HL-60 (cell line): Measurements from ENCODE around the gene SPATA3.

Source experiments
- CTCF ChIP-seq: IDR thresholded peaks from one replicate; pipeline ENCODE4 v1.5.1; 2011; ENCODE audit warnings: low read length, control low read depth, inconsistent platforms; ENCODE audit not compliant: insufficient read depth
- GABPA ChIP-seq: IDR thresholded peaks from 2 replicates; pipeline ENCODE4 v1.6.1; 2012; ENCODE audit warnings: low read depth
- POLR2AphosphoS5 ChIP-seq: IDR thresholded peaks from 2 replicates; pipeline ENCODE4 v1.6.1; 2012; ENCODE audit warnings: low read depth
- SPI1 ChIP-seq: IDR thresholded peaks from 2 replicates; pipeline ENCODE4 v1.6.1; 2012; ENCODE audit warnings: low read depth, mild to moderate bottlenecking, borderline replicate concordance
- TF ChIP-seq, protein P1 (sequence below): IDR thresholded peaks from 2 replicates; pipeline ENCODE4 v1.6.1; 2012; ENCODE audit warnings: low read depth; ENCODE audit not compliant: insufficient replicate concordance

DNA sequence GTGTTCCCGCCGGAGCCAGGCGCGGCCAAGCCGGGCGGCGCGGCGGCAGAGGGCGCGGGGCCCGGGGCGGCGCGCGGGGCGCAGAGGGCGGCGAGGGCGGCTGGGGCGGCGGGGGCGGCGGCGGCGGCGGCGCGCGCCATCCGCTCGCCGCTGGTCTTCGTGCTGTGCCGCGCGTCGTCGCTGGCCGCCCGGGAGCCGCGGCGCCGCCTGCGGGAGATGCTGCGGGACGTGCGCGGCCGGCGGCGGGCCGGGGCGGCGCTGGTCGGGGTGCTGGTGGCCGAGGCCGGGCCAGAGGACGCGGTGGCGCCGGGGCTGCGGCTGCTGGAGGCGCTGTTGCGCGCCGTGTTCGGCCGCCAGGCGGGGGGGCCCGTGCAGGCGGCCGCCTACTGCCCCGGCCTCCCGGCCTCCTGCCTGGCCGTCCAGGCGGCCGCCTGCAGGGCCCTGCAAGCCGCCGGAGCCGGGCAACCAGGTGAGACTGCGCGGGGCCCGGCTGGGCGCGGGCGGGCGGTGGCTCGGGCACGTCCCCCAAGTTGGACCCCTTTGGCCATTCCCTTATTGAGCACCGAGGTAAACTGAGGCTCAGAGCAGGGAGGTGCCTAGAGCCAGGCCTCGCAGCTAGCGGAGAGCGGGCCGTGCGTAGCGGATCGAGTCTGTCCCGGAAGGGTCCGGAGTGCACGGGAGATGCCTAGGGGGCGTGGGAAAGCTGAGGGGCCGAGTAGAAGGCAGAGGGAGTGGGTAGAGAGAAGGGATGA is 42.0 kb downstream of the SPATA3 start:
- TF ChIP-seq CTCF: no peak
- no peak for TF ChIP-seq POLR2AphosphoS5
- TF ChIP-seq GABPA: no peak
- no peak for TF ChIP-seq SPI1
- TF ChIP-seq, protein P1, sequence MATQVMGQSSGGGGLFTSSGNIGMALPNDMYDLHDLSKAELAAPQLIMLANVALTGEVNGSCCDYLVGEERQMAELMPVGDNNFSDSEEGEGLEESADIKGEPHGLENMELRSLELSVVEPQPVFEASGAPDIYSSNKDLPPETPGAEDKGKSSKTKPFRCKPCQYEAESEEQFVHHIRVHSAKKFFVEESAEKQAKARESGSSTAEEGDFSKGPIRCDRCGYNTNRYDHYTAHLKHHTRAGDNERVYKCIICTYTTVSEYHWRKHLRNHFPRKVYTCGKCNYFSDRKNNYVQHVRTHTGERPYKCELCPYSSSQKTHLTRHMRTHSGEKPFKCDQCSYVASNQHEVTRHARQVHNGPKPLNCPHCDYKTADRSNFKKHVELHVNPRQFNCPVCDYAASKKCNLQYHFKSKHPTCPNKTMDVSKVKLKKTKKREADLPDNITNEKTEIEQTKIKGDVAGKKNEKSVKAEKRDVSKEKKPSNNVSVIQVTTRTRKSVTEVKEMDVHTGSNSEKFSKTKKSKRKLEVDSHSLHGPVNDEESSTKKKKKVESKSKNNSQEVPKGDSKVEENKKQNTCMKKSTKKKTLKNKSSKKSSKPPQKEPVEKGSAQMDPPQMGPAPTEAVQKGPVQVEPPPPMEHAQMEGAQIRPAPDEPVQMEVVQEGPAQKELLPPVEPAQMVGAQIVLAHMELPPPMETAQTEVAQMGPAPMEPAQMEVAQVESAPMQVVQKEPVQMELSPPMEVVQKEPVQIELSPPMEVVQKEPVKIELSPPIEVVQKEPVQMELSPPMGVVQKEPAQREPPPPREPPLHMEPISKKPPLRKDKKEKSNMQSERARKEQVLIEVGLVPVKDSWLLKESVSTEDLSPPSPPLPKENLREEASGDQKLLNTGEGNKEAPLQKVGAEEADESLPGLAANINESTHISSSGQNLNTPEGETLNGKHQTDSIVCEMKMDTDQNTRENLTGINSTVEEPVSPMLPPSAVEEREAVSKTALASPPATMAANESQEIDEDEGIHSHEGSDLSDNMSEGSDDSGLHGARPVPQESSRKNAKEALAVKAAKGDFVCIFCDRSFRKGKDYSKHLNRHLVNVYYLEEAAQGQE: no peak
